NCI-H2196 (cell line): ENCODE data around the gene EMP3.
"Not testable (repeated sequence)": the region's sequence is repeated elsewhere in the genome, so short reads cannot be mapped to it uniquely, and the experiment has no call there.

Experiments used
- DNase-seq: peaks from one replicate; lab custom pipeline; 2025; ENCODE audit not compliant: unreplicated experiment; lab: John Stamatoyannopoulos, UW

EMP3 gene, protein sequence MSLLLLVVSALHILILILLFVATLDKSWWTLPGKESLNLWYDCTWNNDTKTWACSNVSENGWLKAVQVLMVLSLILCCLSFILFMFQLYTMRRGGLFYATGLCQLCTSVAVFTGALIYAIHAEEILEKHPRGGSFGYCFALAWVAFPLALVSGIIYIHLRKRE

DNA sequence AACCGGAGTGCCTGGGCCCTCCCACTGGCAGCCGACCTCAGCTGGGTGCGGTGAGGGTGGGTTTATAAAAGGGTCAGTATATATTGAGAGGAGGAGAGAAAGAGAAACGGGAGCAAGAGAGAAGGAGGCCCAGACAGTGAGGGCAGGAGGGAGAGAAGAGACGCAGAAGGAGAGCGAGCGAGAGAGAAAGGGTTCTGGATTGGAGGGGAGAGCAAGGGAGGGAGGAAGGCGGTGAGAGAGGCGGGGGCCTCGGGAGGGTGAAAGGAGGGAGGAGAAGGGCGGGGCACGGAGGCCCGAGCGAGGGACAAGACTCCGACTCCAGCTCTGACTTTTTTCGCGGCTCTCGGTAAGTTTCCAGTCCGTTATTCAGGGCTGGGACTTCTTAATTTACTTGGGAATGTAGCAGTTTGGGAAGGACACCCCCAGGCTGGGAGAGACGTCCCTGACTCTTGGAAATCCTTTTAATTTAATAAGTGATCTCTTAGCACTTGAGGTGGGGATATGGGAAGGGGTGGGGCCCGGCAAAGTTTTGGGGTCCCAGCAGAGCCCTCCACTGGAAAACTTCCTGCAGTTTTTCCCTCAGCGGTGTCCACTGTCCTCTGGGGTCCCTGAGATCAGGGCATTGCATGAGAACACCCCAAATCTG is at the start of gene EMP3:
Gene EMP3, plus strand, starts transcription at position 288 of the 646 bp plus-strand sequence. CDS start 1,293 bp downstream, outside the sequence.
- DNase-seq: no peak

DNA sequence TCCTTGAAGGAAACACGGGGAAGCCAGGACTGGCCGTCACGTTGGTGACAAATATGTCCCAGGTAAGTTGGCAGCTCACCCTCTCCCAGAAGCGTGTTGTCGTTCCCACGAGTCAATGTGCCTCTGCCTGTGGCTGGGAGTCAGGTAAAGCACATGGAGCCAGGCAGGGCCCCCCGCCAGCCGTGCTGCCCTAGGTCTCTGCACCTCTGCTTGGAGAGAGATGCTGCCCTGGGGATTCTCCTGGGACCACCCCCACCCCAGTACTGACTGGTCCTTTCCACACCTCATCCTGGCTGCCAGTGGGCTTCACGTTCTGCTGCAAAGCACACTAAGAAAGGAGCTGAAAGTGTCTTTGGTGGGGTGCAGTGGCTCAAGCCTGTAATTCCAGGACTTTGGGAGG is 45.6 kb upstream of the EMP3 start:
- no peak for DNase-seq

DNA sequence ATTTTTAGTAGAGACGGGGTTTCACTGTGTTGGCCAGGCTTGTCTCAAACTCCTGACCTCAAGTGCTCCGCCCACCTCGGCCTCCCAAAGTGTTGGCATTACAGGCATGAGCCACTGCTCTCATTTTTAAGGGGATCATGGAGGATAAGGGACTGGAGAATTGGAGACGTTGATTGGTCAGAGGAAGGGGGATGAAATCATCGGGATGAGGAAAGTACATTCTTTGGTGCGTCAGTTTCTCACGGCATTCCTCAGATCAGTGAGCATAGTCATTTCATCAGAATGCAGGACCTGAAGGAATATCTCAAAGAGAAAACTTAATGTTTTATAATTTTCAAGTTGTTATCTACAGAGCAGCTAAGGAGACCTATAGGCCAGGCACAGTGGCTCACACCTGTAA is 41.4 kb upstream of the EMP3 start:
- DNase-seq: no peak

DNA sequence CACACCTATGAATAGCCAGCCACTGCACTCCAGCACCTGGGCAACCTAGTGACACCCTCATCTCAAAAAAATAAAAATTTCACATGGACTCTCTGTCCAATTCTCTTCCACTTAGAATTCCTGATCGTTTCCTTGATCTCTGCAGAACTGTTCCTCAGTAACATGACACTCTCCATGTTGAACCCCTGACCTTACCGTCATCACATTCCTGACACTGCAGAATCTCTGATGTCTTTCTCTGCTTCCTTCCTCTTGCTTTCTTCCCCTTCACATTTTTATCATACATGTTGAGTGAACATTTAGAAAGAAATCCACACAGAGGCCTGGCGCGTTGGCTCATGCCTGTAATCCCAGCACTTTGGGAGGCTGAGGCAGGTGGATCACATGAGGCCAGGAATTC is 40.5 kb upstream of the EMP3 start:
- DNase-seq: no peak

DNA sequence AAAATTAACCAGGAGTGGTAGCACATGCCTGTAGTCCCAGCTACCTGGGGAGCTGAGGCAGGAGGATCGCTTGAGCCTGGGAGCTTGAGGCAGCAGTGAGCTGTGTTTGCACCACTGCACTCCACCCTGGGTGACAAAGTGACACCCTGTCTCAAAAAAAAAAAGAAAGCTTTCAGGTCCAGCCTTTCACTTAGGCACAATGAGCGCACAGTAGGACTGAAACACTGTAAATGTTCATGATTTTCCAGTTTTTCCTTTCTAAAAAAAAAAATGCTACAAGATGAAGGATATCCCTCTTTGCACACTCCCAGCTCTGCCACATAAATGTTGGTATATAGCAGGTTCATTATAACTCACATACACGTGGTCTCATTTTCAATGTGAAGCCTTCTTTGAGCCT is 37.6 kb upstream of the EMP3 start:
- DNase-seq: no peak

DNA sequence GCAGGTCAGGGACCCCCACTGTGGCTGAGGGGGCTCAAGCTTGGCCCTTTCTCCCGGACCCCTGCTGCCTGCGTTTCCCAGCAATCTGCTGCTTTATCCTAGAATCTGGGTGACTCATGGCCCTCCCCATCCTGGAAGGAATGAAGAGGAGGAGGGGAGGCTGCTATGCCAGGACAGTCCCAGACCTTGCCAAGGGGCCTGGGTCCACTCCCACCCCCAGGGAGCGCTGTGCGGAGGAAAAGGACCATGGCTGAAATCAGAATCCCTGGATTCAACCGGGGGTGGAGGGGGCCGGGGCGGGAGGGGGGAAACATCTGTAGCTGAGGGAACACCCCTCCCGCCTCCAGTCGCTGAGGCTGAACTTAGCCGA is 35.0 kb upstream of the EMP3 start:
- no peak for DNase-seq

DNA sequence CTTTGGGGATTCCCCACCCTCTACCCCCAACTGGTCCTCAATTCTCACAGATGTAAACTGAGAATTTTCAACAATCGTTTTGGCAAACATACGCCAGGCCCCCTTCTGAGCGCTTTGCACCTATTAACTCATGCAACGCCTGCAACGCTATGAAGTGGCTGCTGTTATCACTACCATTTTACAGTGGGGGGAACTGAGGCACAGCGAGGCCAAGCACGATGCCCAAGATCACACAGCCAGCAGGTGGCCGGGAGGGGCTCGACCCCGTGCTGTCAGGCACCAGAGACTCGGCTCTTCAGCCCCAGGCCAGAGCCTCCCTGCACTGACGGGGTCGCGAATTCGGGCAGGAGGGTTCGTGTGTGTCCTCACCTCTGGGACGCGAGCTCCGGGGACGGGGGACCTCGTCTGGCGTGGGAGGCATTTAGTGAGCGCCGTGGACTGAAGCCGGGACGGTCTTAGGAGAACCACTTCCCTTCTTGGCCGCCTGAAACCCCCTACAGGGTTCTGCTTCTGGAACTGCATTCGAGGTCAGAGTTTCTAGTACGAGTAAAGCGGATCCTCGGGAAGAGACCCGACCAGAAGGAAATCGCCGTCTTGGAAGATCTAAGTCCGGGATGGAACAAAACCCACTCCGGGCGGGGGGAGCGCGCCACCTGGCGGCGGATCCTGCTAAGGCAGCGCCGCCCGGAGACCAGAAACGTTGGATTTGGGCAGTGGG is 34.4 kb upstream of the EMP3 start:
- peak; percentile 80 for DNase-seq

DNA sequence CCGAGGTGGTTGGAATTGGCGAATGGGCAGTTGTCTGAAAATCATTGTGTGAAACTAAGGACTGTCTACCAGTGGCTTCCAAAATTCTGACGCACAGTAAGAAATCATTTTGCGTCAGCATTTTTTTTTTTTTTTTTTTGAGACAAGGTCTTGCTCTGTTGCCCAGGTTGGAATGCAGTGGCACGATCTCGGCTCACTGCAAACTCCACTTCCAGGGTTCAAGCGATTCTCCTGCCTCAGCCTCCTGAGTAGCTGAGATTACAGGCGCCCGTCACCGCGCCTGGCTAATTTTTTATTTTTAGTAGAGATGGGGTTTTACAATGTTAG is 33.9 kb upstream of the EMP3 start:
- not testable (repeated sequence) for DNase-seq

DNA sequence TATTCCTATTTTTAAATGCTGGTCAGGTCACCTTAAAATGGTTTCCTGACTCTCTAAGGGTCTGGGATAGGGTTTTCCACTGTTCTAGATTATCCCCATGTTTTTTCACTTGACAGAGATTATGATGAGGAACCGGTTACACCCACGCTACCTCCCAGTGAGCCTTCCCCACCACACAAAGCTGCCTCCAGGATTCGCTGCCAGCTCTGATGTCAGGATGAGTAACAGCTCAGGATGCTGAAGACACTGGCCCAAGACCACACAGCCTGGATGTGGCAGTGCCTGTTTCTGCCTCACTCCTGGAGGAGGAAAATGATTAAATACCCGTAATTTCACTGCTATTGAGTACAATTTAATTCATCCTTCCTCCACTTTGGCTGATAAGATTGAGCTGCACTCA is 32.6 kb upstream of the EMP3 start:
- DNase-seq: no peak

DNA sequence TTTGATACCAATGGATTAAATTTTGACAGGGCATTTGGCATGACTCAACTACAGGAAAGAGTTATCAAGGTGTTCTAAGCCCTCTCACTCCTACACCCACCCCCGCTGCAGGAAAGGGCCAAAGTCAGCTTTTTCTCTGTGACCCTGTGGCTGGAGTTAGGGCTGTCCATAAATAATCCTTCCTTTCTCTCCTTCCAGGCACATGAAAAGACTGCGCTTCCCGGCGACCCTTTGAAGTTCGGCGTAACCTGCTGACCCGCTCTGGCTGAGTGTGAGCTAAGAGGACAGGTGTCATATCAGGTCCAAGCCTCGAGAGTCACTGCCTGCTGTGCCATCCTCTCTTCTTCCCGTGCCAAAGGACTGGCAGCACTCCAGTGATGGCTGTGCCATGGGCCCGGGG is 29.9 kb upstream of the EMP3 start:
- DNase-seq: no peak

DNA sequence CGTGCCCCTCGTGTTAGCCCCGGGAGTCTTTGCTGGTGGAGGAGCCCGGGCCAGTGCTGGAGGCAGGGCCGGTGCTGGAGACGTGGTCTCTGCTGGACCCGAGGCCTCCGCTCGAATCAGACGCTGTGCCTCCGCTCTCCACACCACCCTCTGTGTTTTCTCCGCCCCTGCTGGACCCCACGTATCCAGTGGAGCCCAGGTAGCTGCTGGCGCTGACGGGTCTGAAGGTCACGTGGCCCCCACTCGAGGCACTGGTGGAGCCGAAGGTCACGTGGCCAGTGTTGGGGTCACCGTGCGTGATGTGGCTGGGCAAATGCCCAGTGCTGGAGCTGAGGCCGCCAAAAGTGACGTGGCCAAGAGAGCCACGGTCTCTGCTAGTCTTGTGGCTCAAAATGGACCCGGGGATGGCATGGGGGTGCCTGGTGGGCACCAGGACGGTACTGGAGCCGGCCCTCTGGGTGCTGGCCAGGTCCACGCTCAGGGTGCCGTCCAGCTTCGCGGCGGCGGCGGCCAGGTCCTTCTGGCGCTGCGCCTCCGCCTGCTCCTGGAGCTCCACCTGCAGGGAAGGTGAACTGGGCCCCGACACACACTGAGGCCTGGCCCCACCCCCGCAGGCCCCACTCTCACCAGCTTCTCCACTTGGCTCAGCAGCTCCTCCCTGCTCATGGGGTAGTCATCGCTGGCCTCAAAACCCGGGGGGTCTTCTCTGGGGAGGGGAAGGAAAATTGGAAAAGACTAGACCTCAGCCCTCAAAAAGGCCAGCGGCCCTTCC is 28.2 kb upstream of the EMP3 start:
- no peak for DNase-seq

DNA sequence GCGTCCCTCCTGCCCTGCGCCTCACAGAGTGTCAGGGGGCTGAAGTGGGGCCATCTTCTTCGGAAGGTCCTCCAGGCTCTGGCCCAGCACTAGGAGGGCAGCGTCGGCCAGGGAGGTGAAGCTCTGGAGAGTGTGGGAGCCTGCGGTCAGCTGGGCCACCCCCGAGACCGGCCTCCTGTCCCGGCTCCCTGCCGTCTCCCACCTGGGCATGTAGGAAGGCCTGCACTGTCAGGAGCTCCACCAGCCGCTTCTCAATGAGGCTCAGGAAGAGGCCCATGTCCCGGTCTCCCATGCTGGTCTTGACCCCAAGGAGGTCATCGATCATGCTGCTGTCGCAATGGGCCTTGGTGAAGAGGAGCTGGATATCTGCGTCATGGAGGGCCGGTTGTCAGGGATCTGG is 27.4 kb upstream of the EMP3 start:
- DNase-seq: no peak

DNA sequence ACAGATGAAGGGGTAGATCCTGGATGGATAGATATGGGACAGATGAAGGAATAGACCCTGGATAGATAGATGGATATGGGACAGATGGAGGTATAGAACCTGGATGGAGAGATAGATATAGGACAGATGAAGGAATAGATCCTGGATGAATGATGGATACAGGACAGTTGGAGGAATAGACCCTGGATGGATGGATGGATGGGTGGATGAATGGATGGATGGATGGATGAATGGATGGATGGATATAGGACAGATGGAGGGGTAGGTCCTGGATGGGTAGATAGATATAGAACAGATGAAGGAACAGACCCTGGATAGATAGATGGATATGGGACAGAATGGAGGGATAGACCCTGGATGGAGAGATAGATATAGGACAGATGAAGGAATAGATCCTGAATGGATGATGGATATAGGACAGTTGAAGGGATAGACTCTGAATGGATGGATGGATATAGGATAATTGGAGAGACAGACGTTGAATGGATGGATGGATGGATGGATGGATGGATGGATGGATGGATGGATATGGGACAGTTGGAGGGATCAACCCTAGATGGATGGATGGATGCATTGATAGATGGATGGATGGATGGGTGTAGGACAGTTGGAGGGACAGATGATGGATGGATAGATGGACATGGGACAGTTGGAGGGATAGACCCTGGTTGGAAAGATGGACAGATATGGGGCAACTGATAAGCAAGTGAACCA is 23.3 kb upstream of the EMP3 start:
- DNase-seq: no peak

DNA sequence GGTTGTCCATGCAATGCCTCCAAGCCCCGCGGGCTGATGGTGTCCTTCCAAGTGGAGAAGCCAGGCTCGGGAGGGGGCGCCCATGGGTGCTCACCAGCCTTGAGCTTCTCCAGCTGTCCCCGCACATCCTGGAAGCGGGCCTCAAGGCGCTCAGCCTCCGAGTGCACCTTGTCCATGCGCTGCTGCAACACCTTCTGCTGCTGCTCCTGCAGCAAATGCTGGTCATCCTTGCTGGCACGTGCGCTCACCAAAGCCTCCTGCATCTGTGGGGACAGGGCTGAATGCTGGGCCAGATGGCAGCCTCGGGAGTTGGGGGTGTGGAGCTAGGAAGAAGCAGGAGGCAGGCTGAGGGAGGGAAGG is 22.8 kb upstream of the EMP3 start:
- DNase-seq: no peak

DNA sequence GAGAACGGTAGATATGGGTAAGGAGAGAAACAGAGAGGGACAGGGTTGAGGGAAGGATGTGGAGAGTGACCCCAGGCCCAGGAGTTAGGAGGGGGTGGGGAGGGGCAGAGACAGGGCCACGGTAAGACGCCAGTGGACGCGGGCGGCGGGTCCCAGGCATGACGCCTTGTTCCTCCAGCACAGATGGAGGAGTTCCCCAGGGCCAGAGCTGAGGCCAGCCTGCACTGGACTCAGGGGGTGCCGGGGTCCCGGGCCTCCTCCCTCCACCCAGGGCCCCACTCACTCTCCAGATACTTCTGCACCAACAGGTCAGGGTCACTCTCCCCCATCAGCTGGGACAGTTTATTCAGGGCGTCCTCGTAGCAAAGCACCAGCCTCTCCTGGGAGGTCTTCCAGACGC is 22.0 kb upstream of the EMP3 start:
- no peak for DNase-seq

DNA sequence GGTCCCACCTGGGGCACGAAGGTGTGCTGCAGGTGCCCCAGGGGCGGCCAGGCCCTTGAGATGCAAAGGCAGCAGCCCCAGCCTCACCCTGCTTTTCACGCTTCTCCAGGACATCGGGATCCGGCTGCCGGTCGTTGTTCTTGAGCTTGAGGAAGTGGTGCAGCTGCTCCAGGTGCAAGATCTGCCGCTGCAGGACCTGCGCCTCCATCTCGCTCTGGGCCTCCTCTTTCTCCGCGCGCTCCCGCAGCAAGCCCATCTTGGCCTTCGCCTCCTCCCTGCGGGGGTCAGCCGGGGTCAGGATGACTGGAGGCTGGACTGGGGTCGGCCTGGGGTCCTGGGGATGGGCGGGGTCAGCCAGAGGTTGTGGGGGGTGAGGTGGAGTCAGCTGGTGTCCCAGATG is 21.5 kb upstream of the EMP3 start:
- DNase-seq: no peak

DNA sequence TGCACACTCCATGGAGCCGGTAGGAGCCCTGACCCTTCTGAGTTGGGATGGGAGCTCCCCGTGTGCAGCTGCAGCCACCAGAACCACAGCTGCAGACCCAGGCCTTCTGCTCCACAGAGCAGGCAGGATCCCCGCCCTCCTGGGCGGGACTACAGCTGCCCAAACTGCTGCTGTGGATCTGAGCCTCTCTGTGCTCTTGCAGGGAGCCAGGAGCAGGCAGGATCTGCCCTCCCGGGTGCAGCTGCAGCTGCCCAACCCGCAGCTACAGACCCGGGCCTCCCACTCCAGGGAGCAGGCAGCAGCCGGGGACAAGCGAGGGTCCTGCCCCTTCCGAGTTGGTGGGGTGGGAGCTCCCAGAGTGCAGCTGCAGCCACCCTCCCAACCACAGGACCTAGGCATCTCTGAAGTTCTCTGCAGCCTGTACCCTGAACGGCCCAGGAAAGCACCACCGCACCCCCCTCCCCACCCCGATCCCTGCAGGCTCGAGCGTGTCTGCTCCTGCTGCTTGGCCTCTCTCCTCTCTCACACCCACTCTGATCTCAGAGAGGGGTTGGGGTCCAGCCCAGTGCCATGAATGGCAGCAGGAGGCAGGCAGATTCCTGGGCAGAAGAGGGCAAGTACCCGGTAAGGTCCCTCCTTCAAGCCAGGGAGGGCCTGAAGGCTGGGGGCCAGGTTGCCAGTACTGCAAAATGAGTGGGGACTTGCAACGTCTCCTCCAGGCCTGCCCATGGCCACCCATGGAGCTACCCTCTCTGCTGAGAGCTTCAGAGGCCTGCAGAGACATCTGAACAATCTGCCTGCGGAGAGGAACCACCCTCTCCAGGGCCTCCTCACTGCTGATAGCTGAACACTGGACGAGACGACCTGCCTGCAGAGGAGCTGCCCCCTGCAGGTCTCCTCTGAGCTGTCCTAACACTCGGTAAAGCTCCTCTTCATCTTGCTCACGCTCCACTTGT is 16.4 kb upstream of the EMP3 start:
- DNase-seq: no peak

DNA sequence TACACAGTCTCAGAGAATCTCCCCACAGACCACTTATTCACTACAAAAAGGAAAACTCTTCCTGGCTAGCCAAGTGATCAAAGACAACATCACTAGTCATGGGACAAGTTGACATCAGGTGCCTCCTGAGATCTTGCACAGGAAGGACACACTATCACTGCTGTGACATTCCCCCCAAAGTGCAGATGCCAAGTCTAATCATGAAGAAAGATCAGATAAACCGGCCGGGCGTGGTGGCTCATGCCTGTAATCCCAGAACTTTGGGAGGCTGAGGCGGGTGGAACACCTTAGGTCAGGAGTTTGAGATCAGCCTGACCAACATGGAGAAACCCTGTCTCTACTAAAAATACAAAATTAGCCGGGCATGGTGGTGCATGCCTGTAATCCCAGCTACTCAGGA is 15.6 kb upstream of the EMP3 start:
- not testable (repeated sequence) for DNase-seq

DNA sequence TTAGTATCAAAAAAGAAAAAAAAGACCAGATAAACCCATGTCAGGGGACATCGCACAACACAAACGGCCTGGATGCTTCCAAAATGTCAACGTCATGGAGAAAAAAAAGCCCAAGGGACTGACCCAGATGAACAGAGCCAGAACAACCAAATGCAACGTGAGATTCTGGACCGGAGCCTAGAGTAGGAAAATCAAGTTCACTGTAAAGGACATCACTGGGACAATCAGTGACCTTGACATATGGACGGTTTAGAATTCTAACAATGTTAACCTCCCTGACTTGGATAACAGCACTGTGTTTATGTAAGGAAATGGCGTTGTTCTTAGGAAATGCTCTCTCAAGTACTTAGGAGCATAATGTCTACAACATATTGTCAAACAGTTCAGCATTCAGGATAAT is 15.1 kb upstream of the EMP3 start:
- DNase-seq: no peak

DNA sequence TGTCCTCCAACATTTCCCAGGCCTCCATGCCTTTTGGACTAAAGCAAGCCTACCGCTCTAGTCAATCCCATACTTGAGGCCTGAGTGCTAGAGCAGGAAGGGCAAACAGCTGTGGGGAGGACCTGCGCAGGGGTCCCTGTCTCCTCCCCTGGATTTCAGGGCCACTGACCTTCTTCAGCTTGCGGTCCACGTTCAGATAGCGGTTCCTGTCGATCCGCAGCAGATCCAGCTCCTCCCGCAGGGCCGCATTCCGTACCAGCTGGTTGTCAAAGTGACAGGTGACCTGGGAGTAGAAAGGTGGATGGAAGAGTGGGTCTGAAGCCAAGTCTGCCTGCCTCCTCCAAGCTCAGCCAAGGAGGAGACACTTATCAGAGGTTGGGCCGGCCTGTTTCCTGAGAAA is 14.0 kb upstream of the EMP3 start:
- DNase-seq: no peak
